ENCODE measurements around the gene DMRT3. TPM values are rescaled to one million over a fixed set of nuclear protein-coding genes. Genes with fewer than 3 reads are reported as not detected.
"Not testable (repeated sequence)": the region's sequence is repeated elsewhere in the genome, so short reads cannot be mapped to it uniquely, and the experiment has no call there.

Gene DMRT3
- total RNA-seq, 4 donors from 2014 or later = 2.5 to 26.1 (median 7.3) TPM

DNA sequence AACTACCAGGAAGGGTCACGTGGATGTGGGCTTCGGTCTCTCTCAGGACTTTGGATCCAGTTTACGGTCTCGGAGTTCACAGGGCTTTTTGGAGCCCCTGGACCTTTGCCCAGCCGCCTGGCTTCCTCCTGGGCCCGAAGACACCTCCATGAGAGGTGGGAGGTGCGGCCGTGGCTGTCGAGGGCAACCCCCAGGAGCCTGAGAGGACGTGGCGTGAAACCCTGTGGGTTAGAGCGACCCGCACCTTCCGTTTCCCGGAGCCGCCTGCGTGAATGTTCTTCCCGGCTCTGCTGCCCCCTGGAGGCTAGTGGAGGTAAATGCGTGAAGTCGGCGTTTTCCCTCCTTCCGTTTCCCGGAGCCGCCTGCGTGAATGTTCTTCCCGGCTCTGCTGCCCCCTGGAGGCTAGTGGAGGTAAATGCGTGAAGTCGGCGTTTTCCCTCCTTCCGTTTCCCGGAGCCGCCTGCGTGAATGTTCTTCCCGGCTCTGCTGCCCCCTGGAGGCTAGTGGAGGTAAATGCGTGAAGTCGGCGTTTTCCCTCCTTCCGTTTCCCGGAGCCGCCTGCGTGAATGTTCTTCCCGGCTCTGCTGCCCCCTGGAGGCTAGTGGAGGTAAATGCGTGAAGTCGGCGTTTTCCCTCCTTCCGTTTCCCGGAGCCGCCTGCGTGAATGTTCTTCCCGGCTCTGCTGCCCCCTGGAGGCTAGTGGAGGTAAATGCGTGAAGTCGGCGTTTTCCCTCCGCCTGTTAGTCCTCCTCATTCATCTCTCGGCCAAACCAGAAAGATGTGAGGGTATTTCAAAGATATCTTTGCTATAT lies 22.1 kb downstream of the DMRT3 start:
- H3K27me3 ChIP-seq; H3K36me3 ChIP-seq; H3K4me3 ChIP-seq (replicated peaks in 1 of 3); intact Hi-C loops (cut with DNase I); H3K9me3 ChIP-seq: not testable (repeated sequence)
- Histone ChIP-seq H3K27ac (peak overlapping the region in 2 of 3 donors; percentile 93 to 96), H3K4me1 (peaks cover 29 to 47% of the 10 kb centered on the region in 2 donors)
- peak in 1 of 2 donors; percentile 49 for DNase-seq
- WGBS, 2 donors = 58 to 81% methylated on average over 20 to 27 of the region's 55 CpGs
- TF ChIP-seq, protein P1, sequence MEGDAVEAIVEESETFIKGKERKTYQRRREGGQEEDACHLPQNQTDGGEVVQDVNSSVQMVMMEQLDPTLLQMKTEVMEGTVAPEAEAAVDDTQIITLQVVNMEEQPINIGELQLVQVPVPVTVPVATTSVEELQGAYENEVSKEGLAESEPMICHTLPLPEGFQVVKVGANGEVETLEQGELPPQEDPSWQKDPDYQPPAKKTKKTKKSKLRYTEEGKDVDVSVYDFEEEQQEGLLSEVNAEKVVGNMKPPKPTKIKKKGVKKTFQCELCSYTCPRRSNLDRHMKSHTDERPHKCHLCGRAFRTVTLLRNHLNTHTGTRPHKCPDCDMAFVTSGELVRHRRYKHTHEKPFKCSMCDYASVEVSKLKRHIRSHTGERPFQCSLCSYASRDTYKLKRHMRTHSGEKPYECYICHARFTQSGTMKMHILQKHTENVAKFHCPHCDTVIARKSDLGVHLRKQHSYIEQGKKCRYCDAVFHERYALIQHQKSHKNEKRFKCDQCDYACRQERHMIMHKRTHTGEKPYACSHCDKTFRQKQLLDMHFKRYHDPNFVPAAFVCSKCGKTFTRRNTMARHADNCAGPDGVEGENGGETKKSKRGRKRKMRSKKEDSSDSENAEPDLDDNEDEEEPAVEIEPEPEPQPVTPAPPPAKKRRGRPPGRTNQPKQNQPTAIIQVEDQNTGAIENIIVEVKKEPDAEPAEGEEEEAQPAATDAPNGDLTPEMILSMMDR (IDR thresholded peaks at IDR 0.05) = peak in 3 of 6 experiments; percentile 26 to 51 (median 35)

DNA sequence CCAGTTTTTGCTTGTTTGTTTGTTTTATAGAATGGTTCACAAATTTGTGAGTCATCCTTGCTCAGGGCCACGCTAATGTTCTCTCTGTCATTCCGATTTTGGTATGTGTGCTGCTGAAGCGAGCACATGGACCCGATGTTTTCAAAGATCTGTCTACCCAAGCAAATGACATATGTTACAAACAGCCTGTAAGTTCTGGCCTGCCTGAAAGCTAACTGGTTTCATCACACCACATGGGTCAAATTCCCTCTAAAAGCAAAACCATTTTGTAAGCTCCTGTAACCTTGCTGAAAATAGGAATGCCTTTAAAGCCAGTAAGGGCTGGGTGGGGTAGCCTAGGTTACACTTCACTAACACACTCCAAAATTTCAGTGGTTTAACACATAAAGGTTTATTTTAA lies 25.4 kb downstream of the DMRT3 start:
- Histone ChIP-seq H3K27ac (peak overlapping the region in 2 of 3 donors; percentile 93 to 96), H3K4me1 (peaks cover 29 to 51% of the 10 kb centered on the region in 2 donors), H3K27me3 (no peaks in the 10 kb centered on the region), H3K4me3 (replicated peaks in 1 of 3) (no peak overlapping the region), H3K36me3 (no peaks in the 10 kb centered on the region), H3K9me3 (no peaks in the 10 kb centered on the region)
- no peak for TF ChIP-seq POLR2A (IDR thresholded peaks at IDR 0.05)
- TF ChIP-seq, protein P1 (IDR thresholded peaks at IDR 0.05) = no peak
- DNase-seq = no peak
- WGBS, 2 donors = 90 to 91% methylated on average over 4 of the region's 4 CpGs
- intact Hi-C loops (cut with DNase I) = loop anchor here (10.0 kb wide), 1 partner anchor 617 kb away; no protein-coding TSS in a partner anchor

DNA sequence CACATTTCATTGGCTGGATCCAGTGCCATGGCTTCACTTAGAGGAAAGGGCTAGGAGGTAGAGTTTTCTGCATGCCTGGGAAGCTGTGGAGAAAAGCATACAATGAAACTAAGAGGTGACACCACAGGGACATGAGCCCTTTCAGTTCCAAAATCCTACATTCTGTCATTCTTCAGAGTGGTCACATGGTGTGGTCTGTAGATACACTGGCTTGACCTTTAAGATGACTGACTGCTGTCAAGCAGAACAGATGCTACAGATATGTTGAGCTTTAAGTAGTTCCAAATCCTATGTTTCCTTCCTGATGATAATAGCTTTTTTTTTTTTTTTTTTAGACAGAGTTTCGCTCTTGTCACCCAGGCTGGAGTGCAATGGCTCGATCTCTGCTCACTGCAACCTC lies 26.2 kb downstream of the DMRT3 start:
- 86 to 95% methylated on average over 2 of the region's 2 CpGs for WGBS, 2 donors
- Histone ChIP-seq H3K27ac (peak overlapping the region in 2 of 3 donors; percentile 93 to 96), H3K27me3 (no peaks in the 10 kb centered on the region), H3K4me1 (peaks cover 29 to 51% of the 10 kb centered on the region in 2 donors), H3K9me3 (no peaks in the 10 kb centered on the region), H3K36me3 (no peaks in the 10 kb centered on the region), H3K4me3 (replicated peaks in 1 of 3) (no peak overlapping the region)
- TF ChIP-seq, protein P1 (IDR thresholded peaks at IDR 0.05) = no peak
- TF ChIP-seq POLR2A (IDR thresholded peaks at IDR 0.05) = no peak
- DNase-seq = no peak
- intact Hi-C loops (cut with DNase I) = loop anchor here (10.0 kb wide), 1 partner anchor 618 kb away; no protein-coding TSS in a partner anchor

DNA sequence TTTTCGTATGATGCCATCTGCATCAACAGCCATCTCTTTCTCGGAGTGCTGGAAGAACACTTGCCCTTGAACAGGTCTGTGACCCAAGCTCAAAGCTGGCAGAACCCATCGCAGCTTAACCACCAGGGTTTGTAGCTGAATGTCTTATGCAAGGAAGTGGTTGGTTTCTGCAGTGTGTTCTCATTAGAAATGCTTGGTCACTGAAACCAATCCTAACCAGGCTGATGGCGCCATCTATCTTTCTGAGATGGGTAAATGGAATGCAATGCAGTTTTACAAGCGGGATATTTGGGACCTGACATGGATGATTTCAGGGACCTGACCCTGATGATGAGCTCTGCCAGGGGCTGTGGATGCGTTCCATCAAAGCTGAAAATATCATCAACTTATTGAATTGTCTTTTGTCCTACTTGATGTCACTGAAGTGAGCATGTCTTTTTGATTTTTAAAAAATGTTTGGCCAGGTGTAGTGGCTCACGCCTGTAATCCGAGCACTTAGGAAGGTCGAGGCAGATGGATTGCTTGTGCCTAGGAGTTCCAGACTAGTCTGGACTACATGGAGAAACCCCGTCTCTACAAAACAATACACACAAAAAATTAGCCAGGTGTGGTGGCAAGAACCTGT lies 28.7 kb downstream of the DMRT3 start:
- H3K27me3 ChIP-seq = no peaks in the 10 kb centered on the region
- no peaks in the 10 kb centered on the region for H3K9me3 ChIP-seq
- 59 to 70% methylated on average over 10 of the region's 10 CpGs for WGBS, 2 donors
- intact Hi-C loops (cut with DNase I) = loop anchor here (2.0 to 10.0 kb wide), 2 partner anchors 112 to 620 kb away; no protein-coding TSS in a partner anchor
- H3K27ac ChIP-seq = no peak overlapping the region
- peaks cover 20 to 38% of the 10 kb centered on the region in 2 donors for H3K4me1 ChIP-seq
- H3K36me3 ChIP-seq = no peaks in the 10 kb centered on the region
- peak; percentile 20 to 52 for DNase-seq
- no peak for TF ChIP-seq POLR2A (IDR thresholded peaks at IDR 0.05)
- TF ChIP-seq, protein P1 (IDR thresholded peaks at IDR 0.05) = peak in 5 of 6 experiments; percentile 36 to 80 (median 71)
- no peak overlapping the region for H3K4me3 ChIP-seq (replicated peaks in 1 of 3)

Data from thyroid gland (tissue), 4 donors.